Body of pancreas (tissue), 4 donors: ENCODE results near the gene ECSCR. TPM values are rescaled to one million over a fixed set of nuclear protein-coding genes. Genes with fewer than 3 reads are reported as not detected.
"Not testable (repeated sequence)": the region's sequence is repeated elsewhere in the genome, so short reads cannot be mapped to it uniquely, and the experiment has no call there.

Experiments used
- ATAC-seq: fragments of 150-250 bp; one replicate; pipeline ENCODE4 v1.9.1; 2016
- DNase-seq, 4 donors: peaks; one replicate each; pipeline ENCODE4 v3.0.0-alpha.2; 2019
- H3K27ac ChIP-seq, 4 donors: fragments of 200-600 bp; sonication (generic); 1 replicate in 3 of 4; 2 replicates in 1 of 4; pipeline versions ENCODE4 v1.5.1 to v1.6.1; 2016 to 2019; ENCODE audit warnings: mild to moderate bottlenecking in 1 of 4, mixed read lengths in 1 of 4, moderate library complexity in 1 of 4
- H3K27me3 ChIP-seq, 2 donors: fragments of 200-600 bp; sonication (generic); one replicate each; pipeline ENCODE4 v1.6.0; 2016; ENCODE audit warnings: mild to moderate bottlenecking in 1 of 2
- H3K36me3 ChIP-seq, 2 donors: fragments of 200-600 bp; sonication (generic); replicated peaks in 1 of 2; 2 replicates each; pipeline ENCODE4 v1.5.1; 2016; ENCODE audit warnings: low read depth in 2 of 2; ENCODE audit not compliant: insufficient read depth in 1 of 2
- H3K4me1 ChIP-seq: fragments of 200-600 bp; sonication (generic); one replicate; pipeline ENCODE4 v1.6.0; 2016
- H3K4me3 ChIP-seq, 2 donors: fragments of 200-600 bp; sonication (generic); 1 replicate in 1 of 2; 2 replicates in 1 of 2; pipeline ENCODE4 v1.5.1; 2016 to 2019
- H3K9me3 ChIP-seq, 3 donors: fragments of 200-600 bp; sonication (generic); 1 replicate in 2 of 3; 2 replicates in 1 of 3; pipeline ENCODE4 v1.5.1; 2016
- POLR2A ChIP-seq, 3 donors: fragments of 450-650 bp; IDR thresholded peaks; one replicate each; pipeline ENCODE4 v1.6.1; 2016; ENCODE audit warnings: antibody characterized with exemption in 3 of 3, mild to moderate bottlenecking in 2 of 3
- whole genome bisulfite sequencing, 2 donors: methylation state at CpG; one replicate each; pipeline ENCODE4 v1.1.5; 2017; 5-methylcytosine and 5-hydroxymethylcytosine counted together
- intact Hi-C: fragments of 100-400 bp; cut with DNase I; formaldehyde crosslinking; loops from one replicate; pipeline ENCODE4 v1.15.1; 2023
- total RNA-seq, 2 donors: library from RNA; depleted of rRNA; stranded (reverse); fragments of >200 nt; gene quantifications; one replicate each; pipeline ENCODE4 v1.1.0, GENCODE V29; 2016
- TF ChIP-seq, protein P1 (sequence below), 7 experiments: fragments of 450-650 bp in 4 of 7; fragments of 200-600 bp in 3 of 7; sonication (generic) in 3 of 7; IDR thresholded peaks; one replicate each; pipeline ENCODE4 v1.5.1; 2016 to 2019; ENCODE audit warnings: antibody characterized with exemption in 7 of 7

Gene ECSCR
- total RNA-seq, 2 donors from 2014 or later: 2.6 to 6.2 TPM

DNA sequence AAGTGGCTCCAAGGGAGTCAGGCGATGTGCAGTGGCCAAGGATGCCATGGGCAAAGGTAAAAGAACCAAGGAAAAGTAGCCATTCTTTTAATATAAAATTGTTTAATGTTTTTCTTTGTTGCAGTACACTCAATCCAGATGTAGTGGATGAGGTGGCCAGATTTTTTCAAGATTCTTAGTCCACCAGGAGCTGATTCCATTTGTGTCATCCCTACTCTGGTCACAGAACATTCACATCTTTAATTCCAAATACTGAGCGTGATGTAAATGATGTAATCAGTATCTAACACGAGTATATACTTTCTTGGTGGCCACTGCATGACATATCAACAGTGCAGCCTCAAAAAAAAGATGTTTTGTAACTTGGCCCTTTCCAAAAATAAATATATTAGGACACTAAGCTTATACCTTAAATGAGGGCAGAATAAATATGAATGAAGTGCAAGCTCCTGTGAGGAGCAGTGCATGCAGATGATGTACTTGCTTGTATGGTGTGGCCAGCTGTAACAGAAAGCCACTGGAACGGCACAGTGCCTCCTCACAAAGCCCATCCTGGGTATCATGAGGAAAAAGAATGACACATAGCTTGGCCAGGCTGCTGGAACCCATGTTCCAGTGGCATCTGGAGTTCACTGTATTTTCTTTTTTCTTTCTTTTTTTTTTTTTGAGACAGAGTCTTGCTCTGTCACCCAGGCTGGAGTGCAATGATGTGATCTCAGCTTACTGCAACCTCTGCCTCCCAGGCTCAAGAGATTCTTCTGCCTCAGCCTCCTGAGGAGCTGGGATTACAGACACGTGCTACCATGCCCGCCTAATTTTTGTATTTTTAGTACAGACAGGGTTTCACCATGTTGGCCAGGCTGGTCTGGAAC, 52.2 kb downstream of the ECSCR start:
- H3K4me1 ChIP-seq: peaks cover 9% of the 10 kb centered on the region
- TF ChIP-seq, protein P1, sequence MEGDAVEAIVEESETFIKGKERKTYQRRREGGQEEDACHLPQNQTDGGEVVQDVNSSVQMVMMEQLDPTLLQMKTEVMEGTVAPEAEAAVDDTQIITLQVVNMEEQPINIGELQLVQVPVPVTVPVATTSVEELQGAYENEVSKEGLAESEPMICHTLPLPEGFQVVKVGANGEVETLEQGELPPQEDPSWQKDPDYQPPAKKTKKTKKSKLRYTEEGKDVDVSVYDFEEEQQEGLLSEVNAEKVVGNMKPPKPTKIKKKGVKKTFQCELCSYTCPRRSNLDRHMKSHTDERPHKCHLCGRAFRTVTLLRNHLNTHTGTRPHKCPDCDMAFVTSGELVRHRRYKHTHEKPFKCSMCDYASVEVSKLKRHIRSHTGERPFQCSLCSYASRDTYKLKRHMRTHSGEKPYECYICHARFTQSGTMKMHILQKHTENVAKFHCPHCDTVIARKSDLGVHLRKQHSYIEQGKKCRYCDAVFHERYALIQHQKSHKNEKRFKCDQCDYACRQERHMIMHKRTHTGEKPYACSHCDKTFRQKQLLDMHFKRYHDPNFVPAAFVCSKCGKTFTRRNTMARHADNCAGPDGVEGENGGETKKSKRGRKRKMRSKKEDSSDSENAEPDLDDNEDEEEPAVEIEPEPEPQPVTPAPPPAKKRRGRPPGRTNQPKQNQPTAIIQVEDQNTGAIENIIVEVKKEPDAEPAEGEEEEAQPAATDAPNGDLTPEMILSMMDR (IDR thresholded peaks at IDR 0.05): no peak
- no peak for TF ChIP-seq POLR2A (IDR thresholded peaks at IDR 0.05)
- WGBS, 2 donors: 69 to 83% methylated on average over 6 of the region's 6 CpGs
- H3K9me3 ChIP-seq: no peaks in the 10 kb centered on the region
- no peaks in the 10 kb centered on the region for H3K36me3 ChIP-seq
- no peak overlapping the region for H3K4me3 ChIP-seq
- no peaks in the 10 kb centered on the region for H3K27me3 ChIP-seq
- H3K27ac ChIP-seq: no peak overlapping the region
- ATAC-seq: no peak
- intact Hi-C loops: no loop called here
- DNase-seq: no peak

DNA sequence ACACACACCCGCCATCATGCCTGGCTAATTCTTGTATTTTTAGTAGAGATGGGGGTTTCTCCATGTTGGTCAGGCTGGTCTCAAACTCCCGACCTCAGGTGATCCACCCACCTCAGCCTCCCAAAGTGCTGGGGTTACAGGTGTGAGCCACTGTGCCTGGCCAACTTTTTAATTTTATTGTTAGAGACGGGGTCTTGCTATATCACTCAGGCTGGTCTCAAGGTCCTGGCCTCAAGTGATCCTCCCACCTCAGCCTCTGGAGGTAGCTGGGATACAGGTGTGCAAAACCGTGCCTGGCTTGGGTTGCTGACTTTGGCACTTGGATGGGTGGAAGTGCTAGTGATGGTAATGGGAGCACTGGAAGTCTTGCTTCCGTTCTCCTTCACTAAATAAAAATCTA, 53.4 kb downstream of the ECSCR start:
- DNase-seq, intact Hi-C loops, H3K9me3 ChIP-seq, H3K27ac ChIP-seq, H3K36me3 ChIP-seq, H3K4me1 ChIP-seq, H3K27me3 ChIP-seq, H3K4me3 ChIP-seq, ATAC-seq: not testable (repeated sequence)
- 75 to 90% methylated on average over 3 to 5 of the region's 5 CpGs for WGBS, 2 donors

DNA sequence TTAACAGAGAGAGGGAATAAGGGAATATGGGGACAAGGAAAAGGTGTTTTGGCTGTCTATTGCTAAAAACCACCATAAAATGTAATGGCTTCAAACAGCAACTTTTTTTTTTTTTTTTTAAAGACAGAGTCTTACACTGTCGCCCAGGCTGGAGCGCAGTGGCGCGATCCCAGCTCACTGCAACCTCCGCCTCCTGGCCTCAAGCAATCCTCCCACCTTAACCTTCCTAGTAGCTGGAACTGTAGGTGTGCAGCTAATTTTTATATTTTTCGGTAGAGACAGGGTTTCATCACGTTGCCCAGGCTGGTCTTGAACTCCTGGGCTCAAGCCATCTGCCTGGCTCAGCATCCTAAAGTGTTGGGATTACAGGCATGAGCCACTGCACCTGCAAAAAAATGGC, 54.4 kb downstream of the ECSCR start:
- TF ChIP-seq, protein P1 (IDR thresholded peaks at IDR 0.05): no peak
- TF ChIP-seq POLR2A (IDR thresholded peaks at IDR 0.05): no peak
- WGBS, 2 donors: 92 to 99% methylated on average over 7 of the region's 7 CpGs
- H3K9me3 ChIP-seq: no peaks in the 10 kb centered on the region

DNA sequence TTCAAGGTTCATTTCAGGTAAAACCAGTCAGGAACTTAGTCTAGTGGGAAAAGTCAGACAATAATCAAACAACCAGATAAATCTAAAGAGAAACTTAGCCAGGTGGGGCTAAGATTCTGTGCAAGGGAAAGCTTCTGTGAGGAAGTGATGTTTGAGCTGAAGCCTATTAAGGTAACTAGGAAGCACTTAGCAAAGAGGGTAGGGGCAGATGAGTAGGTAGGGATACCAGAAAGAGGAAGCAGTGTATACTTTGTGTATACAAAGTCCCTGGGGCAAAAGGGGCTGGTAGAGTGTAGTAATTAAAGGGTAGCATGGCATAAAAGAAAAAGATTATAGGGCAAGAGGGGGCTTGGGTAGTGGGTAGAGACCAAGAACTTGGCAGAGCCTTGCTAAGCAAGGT, 55.0 kb downstream of the ECSCR start:
- ATAC-seq (no peak), DNase-seq (no peak)
- intact Hi-C loops: no loop called here
- H3K27ac ChIP-seq: no peak overlapping the region
- H3K9me3 ChIP-seq: no peaks in the 10 kb centered on the region
- no peaks in the 10 kb centered on the region for H3K27me3 ChIP-seq
- H3K4me3 ChIP-seq: no peak overlapping the region
- H3K4me1 ChIP-seq: peaks cover 14% of the 10 kb centered on the region
- TF ChIP-seq POLR2A (IDR thresholded peaks at IDR 0.05): no peak
- TF ChIP-seq, protein P1 (IDR thresholded peaks at IDR 0.05): no peak
- H3K36me3 ChIP-seq: no peaks in the 10 kb centered on the region

More for the DNA sequence above, 54.4 kb downstream of the ECSCR start:
- peaks cover 8% of the 10 kb centered on the region for H3K4me1 ChIP-seq
- H3K36me3 ChIP-seq: no peaks in the 10 kb centered on the region
- H3K27me3 ChIP-seq: no peaks in the 10 kb centered on the region
- intact Hi-C loops: no loop called here
- H3K27ac ChIP-seq: no peak overlapping the region
- ATAC-seq (no peak), DNase-seq (no peak)
- no peak overlapping the region for H3K4me3 ChIP-seq

DNA sequence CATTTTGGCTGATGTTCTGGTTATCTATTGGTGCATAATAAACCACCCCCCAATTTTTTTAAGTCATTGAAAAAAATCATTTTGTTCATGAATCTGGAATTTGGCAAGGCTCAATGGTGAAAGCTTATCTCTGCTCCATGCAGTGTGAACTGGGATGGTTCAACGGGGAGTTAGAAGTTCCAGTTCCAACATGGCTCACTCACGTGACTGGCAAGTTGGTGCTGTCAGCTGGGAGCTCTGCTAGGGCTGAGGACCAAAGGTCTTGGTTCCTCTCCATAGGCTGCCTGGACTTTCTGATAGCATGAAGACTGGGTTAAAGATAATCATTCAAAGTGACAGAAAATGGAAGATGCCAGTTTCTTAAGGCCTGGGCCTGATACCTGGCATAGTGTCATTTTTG, 55.6 kb downstream of the ECSCR start:
- no peak overlapping the region for H3K27ac ChIP-seq
- peaks cover 14% of the 10 kb centered on the region for H3K4me1 ChIP-seq
- DNase-seq (no peak), ATAC-seq (no peak)
- no peaks in the 10 kb centered on the region for H3K27me3 ChIP-seq
- no peaks in the 10 kb centered on the region for H3K9me3 ChIP-seq
- H3K4me3 ChIP-seq: no peak overlapping the region
- 68 to 72% methylated on average over 2 of the region's 2 CpGs for WGBS, 2 donors
- no peaks in the 10 kb centered on the region for H3K36me3 ChIP-seq
- intact Hi-C loops: no loop called here
- no peak for TF ChIP-seq POLR2A (IDR thresholded peaks at IDR 0.05)
- TF ChIP-seq, protein P1 (IDR thresholded peaks at IDR 0.05): no peak
